ENCODE data around the gene PTPRD. TPM values are rescaled to one million over a fixed set of nuclear protein-coding genes. Genes with fewer than 3 reads are reported as not detected.

The PTPRD gene
- total RNA-seq, 2 experiments from 2014 or later = not detected

- Mint-ChIP-seq H3K4me1 (no peaks in the 10 kb centered on the region), H3K9me3 (ENCODE audit: low read depth) (no peaks in the 10 kb centered on the region), H3K27me3 (peaks cover 2% of the 10 kb centered on the region), H3K4me3 (no peak overlapping the region), H3K36me3 (ENCODE audit: low read depth) (no peaks in the 10 kb centered on the region), H3K27ac (no peak overlapping the region)
- ChIA-PET CTCF (interaction anchor here (0.6 to 2.0 kb wide), 2 partner anchors 17 to 1457 kb away, joined by 4 read pairs; no protein-coding TSS in a partner anchor), POLR2A (no interaction called here)
- DNase-seq = no peak
- intact Hi-C loops (cut with DNase I, micrococcal nuclease) = no loop called here
- no peak for ATAC-seq
These were observed 2323.1 kb downstream of the PTPRD start for GRCh38 chr9:8289681-8290080.

- ATAC-seq (no peak), DNase-seq (no peak)
- Mint-ChIP-seq H3K27ac (no peak overlapping the region), H3K4me1 (no peaks in the 10 kb centered on the region), H3K36me3 (ENCODE audit: low read depth) (no peaks in the 10 kb centered on the region), H3K9me3 (ENCODE audit: low read depth) (no peaks in the 10 kb centered on the region), H3K4me3 (no peak overlapping the region), H3K27me3 (peaks cover 2% of the 10 kb centered on the region)
- ChIA-PET POLR2A (interaction anchor here (0.8 kb wide), 1 partner anchor 8 kb away, joined by 4 read pairs; no protein-coding TSS in a partner anchor), CTCF (interaction anchor here (0.7 to 2.0 kb wide), 2 partner anchors 19 to 159 kb away, joined by 3 to 4 read pairs; no protein-coding TSS in a partner anchor)
- intact Hi-C loops (cut with DNase I, micrococcal nuclease) = no loop called here
These were observed 2324.8 kb downstream of the PTPRD start for GRCh38 chr9:8287970-8288369.

DNA sequence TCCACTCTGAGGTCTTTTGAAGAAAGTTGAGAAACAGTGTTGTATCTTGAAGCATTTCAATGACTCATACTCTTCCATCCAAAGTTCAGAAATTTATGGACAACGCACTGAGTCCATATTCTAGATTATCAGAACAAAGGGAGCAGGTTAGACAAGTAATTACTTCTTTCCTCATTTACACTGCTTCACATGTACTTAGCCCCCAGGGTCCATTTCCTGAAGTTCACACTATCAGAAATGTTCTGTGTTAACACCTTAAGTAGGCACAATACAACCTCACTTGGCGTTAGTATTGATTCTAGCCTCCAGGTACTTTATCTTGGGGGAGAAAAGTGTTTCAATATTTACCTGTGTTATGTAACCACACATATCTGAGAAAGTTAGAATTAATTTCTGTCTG lies 2325.3 kb downstream of the PTPRD start:
- POLR2A ChIA-PET = no interaction called here

GRCh38 chr9:8284884-8285283 lies 2327.9 kb downstream of the PTPRD start:
- ChIA-PET POLR2A (no interaction called here), CTCF (no interaction called here)
- Mint-ChIP-seq H3K27ac (no peak overlapping the region), H3K9me3 (ENCODE audit: low read depth) (no peaks in the 10 kb centered on the region), H3K36me3 (ENCODE audit: low read depth) (no peaks in the 10 kb centered on the region), H3K4me1 (no peaks in the 10 kb centered on the region), H3K4me3 (no peak overlapping the region), H3K27me3 (peaks cover 2% of the 10 kb centered on the region)
- ATAC-seq (no peak), DNase-seq (no peak)
- intact Hi-C loops (cut with DNase I, micrococcal nuclease) = no loop called here

More for the DNA sequence above, 2325.3 kb downstream of the PTPRD start:
- CTCF ChIA-PET = interaction anchor here (0.7 kb wide), 1 partner anchor 159 kb away, joined by 3 read pairs; no protein-coding TSS in a partner anchor
- no peak overlapping the region for H3K27ac Mint-ChIP-seq
- no peaks in the 10 kb centered on the region for H3K4me1 Mint-ChIP-seq
- no peaks in the 10 kb centered on the region for H3K36me3 Mint-ChIP-seq (ENCODE audit: low read depth)
- intact Hi-C loops (cut with DNase I, micrococcal nuclease) = no loop called here
- ATAC-seq (no peak), DNase-seq (no peak)
- no peaks in the 10 kb centered on the region for H3K9me3 Mint-ChIP-seq (ENCODE audit: low read depth)
- H3K4me3 Mint-ChIP-seq = no peak overlapping the region
- H3K27me3 Mint-ChIP-seq = peaks cover 2% of the 10 kb centered on the region

- ChIA-PET POLR2A (no interaction called here), CTCF (no interaction called here)
- Mint-ChIP-seq H3K36me3 (ENCODE audit: low read depth) (no peaks in the 10 kb centered on the region), H3K9me3 (ENCODE audit: low read depth) (no peaks in the 10 kb centered on the region), H3K4me3 (no peak overlapping the region), H3K4me1 (no peaks in the 10 kb centered on the region), H3K27me3 (peaks cover 2% of the 10 kb centered on the region), H3K27ac (no peak overlapping the region)
- intact Hi-C loops (cut with DNase I, micrococcal nuclease) = no loop called here
- ATAC-seq = no peak
- no peak for DNase-seq
These were observed 2330.3 kb downstream of the PTPRD start for GRCh38 chr9:8282535-8282934.

GRCh38 chr9:8280811-8281210 lies 2332.0 kb downstream of the PTPRD start:
- Mint-ChIP-seq H3K27ac (no peak overlapping the region), H3K9me3 (ENCODE audit: low read depth) (peaks cover 8% of the 10 kb centered on the region), H3K27me3 (peaks cover 2% of the 10 kb centered on the region), H3K4me1 (no peaks in the 10 kb centered on the region), H3K36me3 (ENCODE audit: low read depth) (no peaks in the 10 kb centered on the region), H3K4me3 (no peak overlapping the region)
- ATAC-seq (no peak), DNase-seq (no peak)
- POLR2A ChIA-PET = no interaction called here
- CTCF ChIA-PET = interaction anchor here (0.6 kb wide), 1 partner anchor 1318 kb away, joined by 3 read pairs; no protein-coding TSS in a partner anchor
- intact Hi-C loops (cut with DNase I, micrococcal nuclease) = no loop called here

GRCh38 chr9:8278048-8278447 lies 2334.8 kb downstream of the PTPRD start:
- ATAC-seq = no peak
- Mint-ChIP-seq H3K36me3 (ENCODE audit: low read depth) (no peaks in the 10 kb centered on the region), H3K9me3 (ENCODE audit: low read depth) (peaks cover 8% of the 10 kb centered on the region), H3K27ac (no peak overlapping the region), H3K27me3 (no peaks in the 10 kb centered on the region), H3K4me1 (no peaks in the 10 kb centered on the region), H3K4me3 (no peak overlapping the region)
- DNase-seq = no peak
- ChIA-PET CTCF (no interaction called here), POLR2A (no interaction called here)
- intact Hi-C loops (cut with DNase I, micrococcal nuclease) = no loop called here

DNA sequence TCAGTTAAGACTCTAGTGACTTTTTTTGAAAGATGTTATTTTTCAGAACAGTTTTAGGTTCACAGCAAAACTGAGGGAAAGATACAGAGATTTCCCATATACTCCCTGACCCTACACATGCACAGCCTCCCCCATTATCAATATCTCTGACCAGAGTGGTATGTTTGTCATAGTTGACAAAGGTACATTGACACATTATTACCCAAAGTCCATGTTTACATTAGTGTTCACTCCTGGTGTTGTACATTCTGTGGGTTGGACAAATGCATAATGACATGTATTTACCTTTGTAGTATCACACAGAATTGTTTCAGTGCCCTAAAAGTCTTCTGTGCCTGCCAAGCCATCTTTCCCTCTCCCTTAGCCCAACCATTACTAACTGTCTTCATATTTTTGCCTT lies 2342.6 kb downstream of the PTPRD start:
- no peak for ATAC-seq
- no peaks in the 10 kb centered on the region for H3K4me1 Mint-ChIP-seq
- intact Hi-C loops (cut with DNase I, micrococcal nuclease) = no loop called here
- H3K4me3 Mint-ChIP-seq = no peak overlapping the region
- ChIA-PET POLR2A (no interaction called here), CTCF (no interaction called here)
- no peak overlapping the region for H3K27ac Mint-ChIP-seq
- H3K27me3 Mint-ChIP-seq = no peaks in the 10 kb centered on the region
- no peaks in the 10 kb centered on the region for H3K36me3 Mint-ChIP-seq (ENCODE audit: low read depth)
- no peak for DNase-seq
- no peaks in the 10 kb centered on the region for H3K9me3 Mint-ChIP-seq (ENCODE audit: low read depth)

GRCh38 chr9:8268881-8269280 lies 2343.9 kb downstream of the PTPRD start:
- ChIA-PET POLR2A (no interaction called here), CTCF (interaction anchor here (1.0 kb wide), 1 partner anchor 33 kb away, joined by 3 read pairs; no protein-coding TSS in a partner anchor)
- no peaks in the 10 kb centered on the region for H3K36me3 Mint-ChIP-seq (ENCODE audit: low read depth)
- intact Hi-C loops (cut with DNase I, micrococcal nuclease) = no loop called here
- H3K4me3 Mint-ChIP-seq = no peak overlapping the region
- ATAC-seq (no peak), DNase-seq (no peak)
- H3K9me3 Mint-ChIP-seq (ENCODE audit: low read depth) = no peaks in the 10 kb centered on the region
- no peaks in the 10 kb centered on the region for H3K4me1 Mint-ChIP-seq
- H3K27me3 Mint-ChIP-seq = no peaks in the 10 kb centered on the region
- no peak overlapping the region for H3K27ac Mint-ChIP-seq

- CTCF ChIA-PET = interaction anchor here (1.0 kb wide), 1 partner anchor 32 kb away, joined by 3 read pairs; no protein-coding TSS in a partner anchor
- Mint-ChIP-seq H3K36me3 (ENCODE audit: low read depth) (no peaks in the 10 kb centered on the region), H3K27ac (no peak overlapping the region), H3K9me3 (ENCODE audit: low read depth) (no peaks in the 10 kb centered on the region), H3K27me3 (no peaks in the 10 kb centered on the region), H3K4me1 (no peaks in the 10 kb centered on the region), H3K4me3 (no peak overlapping the region)
- POLR2A ChIA-PET = no interaction called here
- no peak for DNase-seq
- no peak for ATAC-seq
- intact Hi-C loops (cut with DNase I, micrococcal nuclease) = no loop called here
These were observed 2344.5 kb downstream of the PTPRD start for GRCh38 chr9:8268216-8268878.

GRCh38 chr9:8267636-8268035 lies 2345.2 kb downstream of the PTPRD start:
- CTCF ChIA-PET = interaction anchor here (1.4 kb wide), 1 partner anchor 16 kb away, joined by 3 read pairs; no protein-coding TSS in a partner anchor
- intact Hi-C loops (cut with DNase I, micrococcal nuclease) = no loop called here
- DNase-seq (no peak), ATAC-seq (no peak)
- Mint-ChIP-seq H3K36me3 (ENCODE audit: low read depth) (no peaks in the 10 kb centered on the region), H3K27me3 (no peaks in the 10 kb centered on the region), H3K27ac (no peak overlapping the region), H3K9me3 (ENCODE audit: low read depth) (no peaks in the 10 kb centered on the region), H3K4me1 (no peaks in the 10 kb centered on the region), H3K4me3 (no peak overlapping the region)
- POLR2A ChIA-PET = no interaction called here

DNA sequence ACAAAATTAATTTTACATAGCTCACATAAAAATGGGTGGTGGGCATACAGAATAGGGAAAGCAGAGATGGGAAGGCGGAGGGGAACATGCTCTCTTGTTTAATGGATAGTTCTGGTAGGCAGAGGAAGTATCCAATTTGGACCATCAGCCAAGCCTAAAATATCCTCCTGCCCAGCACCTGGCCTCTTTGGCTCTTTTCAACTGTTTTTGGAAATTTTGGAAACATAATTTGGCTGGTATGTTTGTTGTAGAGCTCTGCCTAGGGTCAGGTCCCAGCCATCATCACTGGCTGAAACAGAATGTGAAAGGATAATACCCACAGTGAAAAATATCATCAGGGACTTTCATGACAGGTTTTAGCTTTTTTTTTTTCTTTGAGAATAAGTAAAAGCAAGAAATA lies 2345.9 kb downstream of the PTPRD start:
- no peak overlapping the region for H3K27ac Mint-ChIP-seq
- intact Hi-C loops (cut with DNase I, micrococcal nuclease) = no loop called here
- no peaks in the 10 kb centered on the region for H3K4me1 Mint-ChIP-seq
- ATAC-seq (no peak), DNase-seq (no peak)
- CTCF ChIA-PET = interaction anchor here (1.0 to 1.4 kb wide), 3 partner anchors 10 to 20 kb away, joined by 3 read pairs; no protein-coding TSS in a partner anchor
- no peaks in the 10 kb centered on the region for H3K27me3 Mint-ChIP-seq
- no peaks in the 10 kb centered on the region for H3K9me3 Mint-ChIP-seq (ENCODE audit: low read depth)
- no peaks in the 10 kb centered on the region for H3K36me3 Mint-ChIP-seq (ENCODE audit: low read depth)
- POLR2A ChIA-PET = no interaction called here
- H3K4me3 Mint-ChIP-seq = no peak overlapping the region

Data from activated CD4-positive, alpha-beta T cell treated with anti-CD3 and anti-CD28 coated beads for 36 hours (primary cell).